ENCODE results near the gene GALNTL6. TPM values are rescaled to one million over a fixed set of nuclear protein-coding genes. Genes with fewer than 3 reads are reported as not detected.

The GALNTL6 gene
- total RNA-seq, 4 donors from 2014 or later = 0.67 to 0.70 TPM; not detected in 2

- Histone ChIP-seq H3K36me3 (no peaks in the 10 kb centered on the region), H3K27ac (no peak overlapping the region), H3K4me1 (no peaks in the 10 kb centered on the region), H3K27me3 (no peaks in the 10 kb centered on the region), H3K4me3 (no peak overlapping the region), H3K9me3 (no peaks in the 10 kb centered on the region)
- no peak for TF ChIP-seq CTCF (IDR thresholded peaks at IDR 0.05)
- no peak for TF ChIP-seq POLR2A (IDR thresholded peaks at IDR 0.05)
- DNase-seq = no peak
Measured at GRCh38 chr4:172147687-172148086, 334.5 kb downstream of the GALNTL6 start.

DNA sequence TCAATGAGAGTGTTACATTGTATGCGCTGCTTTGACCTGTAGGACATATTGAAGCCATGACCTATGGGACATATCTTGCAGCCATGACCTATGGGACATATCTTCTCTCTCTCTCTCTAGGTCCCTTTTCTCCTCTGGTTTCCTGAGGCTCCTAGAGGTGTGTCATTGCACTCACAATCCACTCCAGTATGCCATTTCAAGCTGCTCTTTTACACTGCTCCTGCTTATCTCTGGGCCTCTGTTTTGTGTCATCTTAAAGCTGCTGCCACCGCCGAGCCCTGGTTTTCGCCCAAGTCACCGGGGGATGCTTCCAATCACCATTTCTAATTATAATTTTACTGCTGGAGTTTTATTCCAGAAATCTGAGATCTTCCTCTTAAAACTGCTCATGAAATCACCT is 336.1 kb downstream of the GALNTL6 start:
- Histone ChIP-seq H3K4me3 (no peak overlapping the region), H3K36me3 (no peaks in the 10 kb centered on the region), H3K4me1 (no peaks in the 10 kb centered on the region), H3K27me3 (no peaks in the 10 kb centered on the region), H3K27ac (no peak overlapping the region), H3K9me3 (no peaks in the 10 kb centered on the region)
- TF ChIP-seq CTCF (IDR thresholded peaks at IDR 0.05) = no peak
- TF ChIP-seq POLR2A (IDR thresholded peaks at IDR 0.05) = no peak
- no peak for DNase-seq

DNA sequence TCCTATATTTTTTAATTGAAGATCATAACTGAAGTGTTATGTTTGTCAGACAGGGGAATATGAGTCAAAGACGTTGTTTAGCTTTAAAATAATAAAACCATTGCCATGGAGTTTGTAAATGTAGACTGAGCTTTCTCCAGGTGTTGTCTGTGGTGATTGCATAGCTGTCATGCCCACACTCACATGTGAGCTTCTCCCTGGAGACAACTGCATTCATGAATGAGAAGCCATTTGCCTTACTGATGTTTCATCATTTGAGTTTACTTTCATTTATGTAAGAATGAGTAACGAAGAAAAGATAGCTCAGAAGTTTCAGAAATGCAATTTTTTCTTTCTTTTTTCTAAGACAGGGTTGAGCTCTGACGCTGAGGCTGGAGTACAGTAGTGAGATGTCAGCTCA is 339.1 kb downstream of the GALNTL6 start:
- Histone ChIP-seq H3K27ac (no peak overlapping the region), H3K36me3 (no peaks in the 10 kb centered on the region), H3K4me1 (no peaks in the 10 kb centered on the region), H3K27me3 (no peaks in the 10 kb centered on the region), H3K4me3 (no peak overlapping the region), H3K9me3 (no peaks in the 10 kb centered on the region)
- TF ChIP-seq POLR2A (IDR thresholded peaks at IDR 0.05) (no peak), CTCF (IDR thresholded peaks at IDR 0.05) (no peak)
- DNase-seq = no peak

- Histone ChIP-seq H3K27me3 (no peaks in the 10 kb centered on the region), H3K27ac (no peak overlapping the region), H3K4me3 (no peak overlapping the region), H3K36me3 (no peaks in the 10 kb centered on the region), H3K4me1 (no peaks in the 10 kb centered on the region), H3K9me3 (no peaks in the 10 kb centered on the region)
- TF ChIP-seq POLR2A (IDR thresholded peaks at IDR 0.05) (no peak), CTCF (IDR thresholded peaks at IDR 0.05) (no peak)
- DNase-seq = no peak
Measured at GRCh38 chr4:172153719-172154118, 340.5 kb downstream of the GALNTL6 start.

- H3K27ac ChIP-seq = no peak overlapping the region
- no peaks in the 10 kb centered on the region for H3K9me3 ChIP-seq
- no peaks in the 10 kb centered on the region for H3K4me1 ChIP-seq
- no peaks in the 10 kb centered on the region for H3K36me3 ChIP-seq
- DNase-seq = no peak
- H3K4me3 ChIP-seq = no peak overlapping the region
- no peak for TF ChIP-seq CTCF (IDR thresholded peaks at IDR 0.05)
- no peak for TF ChIP-seq POLR2A (IDR thresholded peaks at IDR 0.05)
- H3K27me3 ChIP-seq = no peaks in the 10 kb centered on the region
Measured at GRCh38 chr4:172155838-172156345, 342.7 kb downstream of the GALNTL6 start.

- Histone ChIP-seq H3K4me1 (no peaks in the 10 kb centered on the region), H3K27ac (no peak overlapping the region), H3K4me3 (no peak overlapping the region), H3K27me3 (no peaks in the 10 kb centered on the region), H3K9me3 (no peaks in the 10 kb centered on the region), H3K36me3 (no peaks in the 10 kb centered on the region)
- DNase-seq = no peak
- TF ChIP-seq POLR2A (IDR thresholded peaks at IDR 0.05) (no peak), CTCF (IDR thresholded peaks at IDR 0.05) (no peak)
Measured at GRCh38 chr4:172157946-172158345, 344.7 kb downstream of the GALNTL6 start.

All from Peyer's patch (tissue), 4 donors.